NCI-H2081 treated with DMSO at 0.1 percent for 48 hours (cell line): ENCODE results near the gene MACROD2.

Experiments
- DNase-seq: peaks from one replicate; lab custom pipeline; 2025; lab: John Stamatoyannopoulos, UW

Gene MACROD2

GRCh38 chr20:16062661-16063581, 2067.6 kb downstream of the MACROD2 start:
- no peak for DNase-seq

- no peak for DNase-seq
These were observed 2068.6 kb downstream of the MACROD2 start for GRCh38 chr20:16063881-16064280.

- DNase-seq, result no peak
These were observed 2069.8 kb downstream of the MACROD2 start for GRCh38 chr20:16064989-16065707.

GRCh38 chr20:16066571-16066970, 2071.3 kb downstream of the MACROD2 start:
- no peak for DNase-seq

- DNase-seq, result no peak
These were observed 2074.2 kb downstream of the MACROD2 start for GRCh38 chr20:16069389-16070010.

GRCh38 chr20:16072220-16072619, 2076.9 kb downstream of the MACROD2 start:
- DNase-seq, result no peak

- no peak for DNase-seq
These were observed 2083.0 kb downstream of the MACROD2 start for GRCh38 chr20:16078172-16078898.

- DNase-seq, result no peak
These were observed 2086.1 kb downstream of the MACROD2 start for GRCh38 chr20:16081421-16081820.

GRCh38 chr20:16082051-16082550, 2086.8 kb downstream of the MACROD2 start:
- DNase-seq, result no peak

- DNase-seq, result no peak
These were observed 2088.4 kb downstream of the MACROD2 start for GRCh38 chr20:16083639-16084280.

- DNase-seq, result no peak
These were observed 2099.9 kb downstream of the MACROD2 start for GRCh38 chr20:16095226-16095625.

- no peak for DNase-seq
These were observed 2101.5 kb downstream of the MACROD2 start for GRCh38 chr20:16096756-16097326.

GRCh38 chr20:16097788-16098187, 2102.5 kb downstream of the MACROD2 start:
- DNase-seq, result no peak

- no peak for DNase-seq
These were observed 2103.7 kb downstream of the MACROD2 start for GRCh38 chr20:16098890-16099639.

GRCh38 chr20:16100111-16100510, 2104.8 kb downstream of the MACROD2 start:
- DNase-seq, result no peak

- no peak for DNase-seq
These were observed 2105.5 kb downstream of the MACROD2 start for GRCh38 chr20:16100767-16101166.
